Suprapubic skin (tissue), 4 donors: ENCODE results near the gene KDM5B.

Experiments used
- EP300 ChIP-seq: sonication (generic); formaldehyde crosslinking; IDR thresholded peaks from one replicate; pipeline ENCODE4 v1.6.1; 2017; ENCODE audit warnings: antibody characterized with exemption
- POLR2AphosphoS5 ChIP-seq, 3 donors: sonication (generic); formaldehyde crosslinking; IDR thresholded peaks; one replicate each; pipeline ENCODE4 v1.6.1; 2017; ENCODE audit warnings: antibody characterized with exemption in 3 of 3

GRCh38 chr1:202702088-202702487 lies 106.1 kb downstream of the KDM5B start:
- TF ChIP-seq EP300 (no peak), POLR2AphosphoS5 (IDR thresholded peaks at IDR 0.05) (no peak)
